ENCODE results near the gene SMARCD2.

The SMARCD2 gene

DNA sequence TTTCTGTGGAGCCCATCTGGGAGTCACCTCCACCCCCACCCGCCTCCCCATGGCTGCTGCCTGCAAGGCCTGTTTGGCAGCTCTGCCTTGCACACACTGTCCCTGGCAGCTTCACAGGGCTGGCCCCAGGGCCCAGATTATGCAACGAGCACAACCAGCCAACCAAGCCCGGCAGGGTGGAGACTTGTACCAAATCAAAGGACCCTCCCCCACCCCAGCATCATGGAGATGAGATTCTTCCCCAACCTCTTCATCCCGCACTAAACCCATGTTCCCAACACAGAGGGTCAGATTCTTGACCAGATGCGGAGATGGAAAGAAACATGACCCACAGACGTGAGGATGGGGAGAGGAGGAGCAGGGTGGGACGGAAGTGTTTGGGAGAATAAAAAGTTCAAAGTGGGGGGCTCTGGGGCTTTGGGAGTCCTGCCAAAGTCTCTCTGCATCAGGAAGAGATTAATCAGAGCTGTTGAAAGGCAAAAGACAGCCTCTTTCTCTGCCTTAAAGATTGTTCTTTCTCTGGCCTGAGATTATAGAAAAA lies 3.8 kb downstream of the SMARCD2 start:
- TF ChIP-seq TEAD4 (IDR thresholded peaks at IDR 0.05) (no peak), CEBPB (IDR thresholded peaks at IDR 0.05) (0 out of 2 replicates have a peak, but pooled peaks have one; percentile 15), NFIC (IDR thresholded peaks at IDR 0.05) (no peak)

GRCh38 chr17:63837962-63838600 lies 4.4 kb downstream of the SMARCD2 start:
- no peak for TF ChIP-seq ZBTB7A (IDR thresholded peaks at IDR 0.05; ENCODE audit: low read depth)
- no peak for TF ChIP-seq EP300 (IDR thresholded peaks at IDR 0.05; ENCODE audit: borderline replicate concordance)
- TF ChIP-seq CEBPB (IDR thresholded peaks at IDR 0.05): no peak
- TF ChIP-seq FOXM1 (IDR thresholded peaks at IDR 0.05; ENCODE audit: borderline replicate concordance, low read depth): no peak
- TF ChIP-seq TCF12 (IDR thresholded peaks at IDR 0.05; ENCODE audit: low read depth): no peak
- TF ChIP-seq REST (IDR thresholded peaks at IDR 0.05; ENCODE audit: low read depth): no peak
- no peak for TF ChIP-seq EGR1 (IDR thresholded peaks at IDR 0.05)
- TF ChIP-seq TAF1 (IDR thresholded peaks at IDR 0.05; ENCODE audit: low read depth): no peak
- TF ChIP-seq, protein P1, sequence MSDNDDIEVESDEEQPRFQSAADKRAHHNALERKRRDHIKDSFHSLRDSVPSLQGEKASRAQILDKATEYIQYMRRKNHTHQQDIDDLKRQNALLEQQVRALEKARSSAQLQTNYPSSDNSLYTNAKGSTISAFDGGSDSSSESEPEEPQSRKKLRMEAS (IDR thresholded peaks at IDR 0.05): no peak
- TF ChIP-seq YY1 (IDR thresholded peaks at IDR 0.05; ENCODE audit: low read depth): no peak
- TF ChIP-seq NFIC (IDR thresholded peaks at IDR 0.05): no peak

DNA sequence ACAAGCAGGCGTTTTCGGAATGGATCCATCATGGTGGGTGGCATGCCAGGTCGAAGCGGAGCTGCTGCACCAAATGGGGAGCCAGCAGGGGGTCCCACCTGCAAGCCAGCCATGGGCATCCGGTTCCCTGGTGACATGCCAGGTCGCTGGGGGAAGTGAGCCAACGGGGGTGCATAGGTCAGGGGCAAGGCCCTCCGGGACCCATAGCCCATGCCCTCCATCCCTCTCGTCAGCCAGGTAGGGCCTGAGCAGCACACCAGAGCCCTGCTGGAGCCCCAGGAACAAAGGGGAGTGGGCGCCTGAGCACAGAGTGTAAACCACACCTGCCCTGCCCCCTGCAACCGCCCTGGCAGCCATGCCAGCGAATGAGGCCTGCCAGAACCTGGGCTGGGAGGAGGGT lies 5.0 kb downstream of the SMARCD2 start:
- TF ChIP-seq FOXM1 (IDR thresholded peaks at IDR 0.05; ENCODE audit: borderline replicate concordance, low read depth) (no peak), EGR1 (IDR thresholded peaks at IDR 0.05) (no peak), ZBTB7A (IDR thresholded peaks at IDR 0.05; ENCODE audit: low read depth) (no peak), TEAD4 (IDR thresholded peaks at IDR 0.05) (no peak), YY1 (IDR thresholded peaks at IDR 0.05; ENCODE audit: low read depth) (no peak), TAF1 (IDR thresholded peaks at IDR 0.05; ENCODE audit: low read depth) (no peak), TCF12 (IDR thresholded peaks at IDR 0.05; ENCODE audit: low read depth) (no peak), NFIC (IDR thresholded peaks at IDR 0.05) (no peak), REST (IDR thresholded peaks at IDR 0.05; ENCODE audit: low read depth) (no peak)
- TF ChIP-seq, protein P1 (IDR thresholded peaks at IDR 0.05): no peak

GRCh38 chr17:63836811-63837210 lies 5.7 kb downstream of the SMARCD2 start:
- TF ChIP-seq FOXM1 (IDR thresholded peaks at IDR 0.05; ENCODE audit: borderline replicate concordance, low read depth) (no peak), NFIC (IDR thresholded peaks at IDR 0.05) (no peak)
- TF ChIP-seq, protein P1 (IDR thresholded peaks at IDR 0.05): no peak

DNA sequence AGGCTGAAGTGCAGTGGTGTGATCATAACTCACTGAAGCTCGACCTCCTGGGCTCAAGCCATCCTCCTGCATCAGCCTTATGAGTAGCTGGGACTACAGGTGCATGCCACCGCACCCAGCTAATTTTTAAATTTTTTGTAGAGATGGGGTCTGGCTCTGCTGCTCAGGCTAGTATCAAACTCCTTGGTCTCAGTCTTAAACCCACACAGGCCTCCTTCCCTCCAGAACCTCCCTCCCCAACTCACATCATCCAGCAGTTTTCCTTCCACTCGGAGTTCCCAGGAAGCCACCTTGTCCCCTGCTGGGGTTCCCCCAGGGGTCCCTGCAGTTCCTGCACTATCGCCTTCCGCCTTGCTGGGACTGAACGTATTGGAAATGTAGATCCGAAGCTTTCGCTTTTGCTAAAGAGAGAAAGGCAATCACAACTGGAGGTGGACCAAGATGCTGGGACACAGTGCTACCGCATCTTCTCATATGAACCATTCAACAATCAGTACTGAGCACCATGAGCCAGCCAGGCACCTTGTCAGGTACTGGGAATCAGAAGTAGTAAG lies 7.2 kb downstream of the SMARCD2 start:
- TF ChIP-seq FOXM1 (IDR thresholded peaks at IDR 0.05; ENCODE audit: borderline replicate concordance, low read depth): no peak
- TF ChIP-seq EP300 (IDR thresholded peaks at IDR 0.05; ENCODE audit: borderline replicate concordance): no peak
- TF ChIP-seq EGR1 (IDR thresholded peaks at IDR 0.05): no peak
- TF ChIP-seq, protein P1 (IDR thresholded peaks at IDR 0.05): no peak
- TF ChIP-seq TCF12 (IDR thresholded peaks at IDR 0.05; ENCODE audit: low read depth): no peak
- TF ChIP-seq CEBPB (IDR thresholded peaks at IDR 0.05): no peak

- TF ChIP-seq RAD21 (IDR thresholded peaks at IDR 0.05; ENCODE audit: low read depth) (peak; percentile 49), CREB1 (IDR thresholded peaks at IDR 0.05; ENCODE audit: low read depth) (no peak), FOXM1 (IDR thresholded peaks at IDR 0.05; ENCODE audit: borderline replicate concordance, low read depth) (no peak), EGR1 (IDR thresholded peaks at IDR 0.05) (no peak), CEBPB (IDR thresholded peaks at IDR 0.05) (no peak), TCF12 (IDR thresholded peaks at IDR 0.05; ENCODE audit: low read depth) (no peak), USF1 (IDR thresholded peaks at IDR 0.05) (no peak), NFIC (IDR thresholded peaks at IDR 0.05) (no peak), TEAD4 (IDR thresholded peaks at IDR 0.05) (no peak), EP300 (IDR thresholded peaks at IDR 0.05; ENCODE audit: borderline replicate concordance) (no peak), TAF1 (IDR thresholded peaks at IDR 0.05; ENCODE audit: low read depth) (no peak), ZBTB7A (IDR thresholded peaks at IDR 0.05; ENCODE audit: low read depth) (no peak)
- TF ChIP-seq, protein P1 (IDR thresholded peaks at IDR 0.05): peak; percentile 39; the same call in 1 of the 2 replicates
Observed at GRCh38 chr17:63834431-63835166, 7.9 kb downstream of the SMARCD2 start.

Data from Ishikawa (cell line).